ENCODE results near the gene GPR137B. TPM values are rescaled to one million over a fixed set of nuclear protein-coding genes. Genes with fewer than 3 reads are reported as not detected.

Gene GPR137B
- total and polyA plus RNA-seq, 9 of the 15 experiments (the other 6 are each of a cell fraction or from before 2014, with no cell fraction given): 0.04 to 1.0 (median 0.62) TPM

DNA sequence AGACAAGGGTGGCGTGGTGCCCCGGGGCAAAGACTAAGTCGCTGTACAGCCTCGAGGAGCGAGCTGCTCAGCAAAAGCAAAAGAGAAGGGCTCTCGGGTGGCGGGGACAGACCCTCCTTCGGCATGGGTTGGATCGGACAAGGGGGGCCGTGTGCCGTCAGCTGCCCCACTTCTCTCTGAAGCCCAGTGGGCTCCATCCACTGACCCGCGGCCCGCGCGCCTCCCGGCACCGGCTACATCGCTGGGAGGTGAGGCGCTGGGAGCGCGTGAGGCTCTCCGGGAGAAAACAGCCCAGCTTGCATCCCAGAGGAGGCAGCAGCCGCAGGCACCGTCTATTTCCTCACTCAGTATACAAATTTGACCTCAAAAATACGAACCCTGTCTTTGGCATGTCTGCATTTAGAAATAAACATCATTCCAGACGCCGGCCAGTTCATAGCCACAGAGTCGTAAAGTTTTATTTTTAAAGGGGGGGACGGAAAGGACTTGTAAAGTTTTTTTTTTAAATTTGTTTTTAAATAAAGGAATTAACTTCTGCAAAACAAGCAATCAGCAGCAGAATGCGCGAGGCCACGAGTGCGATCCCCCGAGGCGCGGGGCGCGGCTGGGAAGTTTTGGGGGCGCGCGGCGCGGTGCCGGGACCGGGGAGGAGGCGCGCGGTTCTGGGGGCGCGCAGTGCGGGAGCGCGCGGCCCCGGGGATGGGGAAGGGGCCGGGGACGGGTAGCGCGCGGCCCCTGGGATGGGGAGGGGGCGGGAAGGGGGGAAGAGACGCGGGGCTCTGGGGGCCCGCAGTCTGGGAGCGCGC, 689 bp upstream of the GPR137B start:
- Histone ChIP-seq H3K9ac (ENCODE audit: insufficient read depth in 1 of 2, low read depth in 2 of 2, low read length in 2 of 2) (no peak overlapping the region), H3K4me3 (no peak overlapping the region), H3K4me1 (replicated peaks in 1 of 2; ENCODE audit: control insufficient read depth in 2 of 2, insufficient read depth in 2 of 2, low read length in 2 of 2) (peaks cover 0 to 15% of the 10 kb centered on the region in 2 experiments; a peak in 2 of 5 replicates), H3K27ac (ENCODE audit: extremely low read depth, low read depth, low read length) (no peak overlapping the region), H3K9me3 (replicated peaks; ENCODE audit: control insufficient read depth, insufficient read depth, low read depth, low read length) (no peaks in the 10 kb centered on the region), H3K9me1 (ENCODE audit: control insufficient read depth, insufficient read depth, low read length) (no peaks in the 10 kb centered on the region), H3K36me3 (ENCODE audit: control insufficient read depth, insufficient read depth, low read length) (no peaks in the 10 kb centered on the region), H3K79me2 (ENCODE audit: control insufficient read depth, insufficient read depth, low read length) (no peaks in the 10 kb centered on the region), H3K27me3 (ENCODE audit: control insufficient read depth in 2 of 2, insufficient read depth in 2 of 2, low read length in 2 of 2) (peaks cover 52 to 63% of the 10 kb centered on the region in 2 experiments), H2AFZ (ENCODE audit: low read depth, low read length) (no peak overlapping the region), H3K4me2 (ENCODE audit: insufficient read depth, low read length) (no peak overlapping the region), H4K20me1 (replicated peaks; ENCODE audit: control insufficient read depth, insufficient read depth, low read length) (0 out of 2 replicates have a peak, but pooled peaks cover 5% of the 10 kb centered on the region)
- POLR2A ChIA-PET: interaction anchor here (0.6 to 1.0 kb wide), 5 partner anchors 9 to 1260 kb away, joined by 3 to 5 read pairs (median 3); no protein-coding TSS in a partner anchor
- WGBS (ENCODE audit: insufficient coverage, low coverage, missing lambda C conversion rate): 30% methylated on average over 41 of the region's 67 CpGs
- intact Hi-C loops (cut with micrococcal nuclease) (no loop called here), in situ Hi-C loops (cut with MboI) (no loop called here)
- ATAC-seq (no peak), FAIRE-seq (no peak), DNase-seq (ENCODE audit: extremely low read depth in 1 of 4, low spot score in 3 of 4) (no peak)
- TF ChIP-seq HLTF (IDR thresholded peaks at IDR 0.05): no peak
- TF ChIP-seq NR2C2 (CRISPR knock-in tag; IDR thresholded peaks at IDR 0.05): no peak
- TF ChIP-seq NR2C2 (tag; IDR thresholded peaks at IDR 0.05): no peak
- TF ChIP-seq ZEB2 (IDR thresholded peaks at IDR 0.05): no peak
- TF ChIP-seq SIN3A (IDR thresholded peaks at IDR 0.05; ENCODE audit: borderline replicate concordance in 2 of 2, control insufficient read depth in 1 of 2, low read depth in 2 of 2, low read length in 2 of 2): no peak
- no peak for TF ChIP-seq BRD9 (IDR thresholded peaks at IDR 0.05; ENCODE audit: low read depth, partially characterized antibody)
- no peak for TF ChIP-seq SAFB2 (IDR thresholded peaks at IDR 0.05; ENCODE audit: borderline replicate concordance, low read depth, low read length, severe bottlenecking)
- TF ChIP-seq, protein P1, sequence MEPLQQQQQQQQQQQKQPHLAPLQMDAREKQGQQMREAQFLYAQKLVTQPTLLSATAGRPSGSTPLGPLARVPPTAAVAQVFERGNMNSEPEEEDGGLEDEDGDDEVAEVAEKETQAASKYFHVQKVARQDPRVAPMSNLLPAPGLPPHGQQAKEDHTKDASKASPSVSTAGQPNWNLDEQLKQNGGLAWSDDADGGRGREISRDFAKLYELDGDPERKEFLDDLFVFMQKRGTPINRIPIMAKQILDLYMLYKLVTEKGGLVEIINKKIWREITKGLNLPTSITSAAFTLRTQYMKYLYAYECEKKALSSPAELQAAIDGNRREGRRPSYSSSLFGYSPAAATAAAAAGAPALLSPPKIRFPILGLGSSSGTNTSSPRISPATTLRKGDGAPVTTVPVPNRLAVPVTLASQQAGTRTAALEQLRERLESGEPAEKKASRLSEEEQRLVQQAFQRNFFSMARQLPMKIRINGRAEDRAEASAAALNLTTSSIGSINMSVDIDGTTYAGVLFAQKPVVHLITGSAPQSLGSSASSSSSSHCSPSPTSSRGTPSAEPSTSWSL (CRISPR knock-in tag; IDR thresholded peaks at IDR 0.05; ENCODE audit: borderline replicate concordance): no peak
- TF ChIP-seq, protein P2, sequence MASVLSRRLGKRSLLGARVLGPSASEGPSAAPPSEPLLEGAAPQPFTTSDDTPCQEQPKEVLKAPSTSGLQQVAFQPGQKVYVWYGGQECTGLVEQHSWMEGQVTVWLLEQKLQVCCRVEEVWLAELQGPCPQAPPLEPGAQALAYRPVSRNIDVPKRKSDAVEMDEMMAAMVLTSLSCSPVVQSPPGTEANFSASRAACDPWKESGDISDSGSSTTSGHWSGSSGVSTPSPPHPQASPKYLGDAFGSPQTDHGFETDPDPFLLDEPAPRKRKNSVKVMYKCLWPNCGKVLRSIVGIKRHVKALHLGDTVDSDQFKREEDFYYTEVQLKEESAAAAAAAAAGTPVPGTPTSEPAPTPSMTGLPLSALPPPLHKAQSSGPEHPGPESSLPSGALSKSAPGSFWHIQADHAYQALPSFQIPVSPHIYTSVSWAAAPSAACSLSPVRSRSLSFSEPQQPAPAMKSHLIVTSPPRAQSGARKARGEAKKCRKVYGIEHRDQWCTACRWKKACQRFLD (CRISPR knock-in tag; IDR thresholded peaks at IDR 0.05): 0 out of 2 replicates have a peak, but pooled peaks have one; percentile 40
- CTCF ChIA-PET (ENCODE audit: low intra/inter-chr PET ratio): no interaction called here
- BruUV-seq (replicated peaks): no TSS peak

All from K562 (cell line).